Germinal center (tissue), 1 donor: Measurements from ENCODE around the gene SLC38A3.
"Not testable (repeated sequence)": the region's sequence is repeated elsewhere in the genome, so short reads cannot be mapped to it uniquely, and the experiment has no call there.

Source experiments
- DNase-seq: peaks from one replicate; pipeline ENCODE4 v3.0.0; 2012; ENCODE audit warnings: mixed read lengths, low spot score

The SLC38A3 gene

GRCh38 chr3:50231581-50231980 is 26.5 kb downstream of the SLC38A3 start:
- DNase-seq: no peak

DNA sequence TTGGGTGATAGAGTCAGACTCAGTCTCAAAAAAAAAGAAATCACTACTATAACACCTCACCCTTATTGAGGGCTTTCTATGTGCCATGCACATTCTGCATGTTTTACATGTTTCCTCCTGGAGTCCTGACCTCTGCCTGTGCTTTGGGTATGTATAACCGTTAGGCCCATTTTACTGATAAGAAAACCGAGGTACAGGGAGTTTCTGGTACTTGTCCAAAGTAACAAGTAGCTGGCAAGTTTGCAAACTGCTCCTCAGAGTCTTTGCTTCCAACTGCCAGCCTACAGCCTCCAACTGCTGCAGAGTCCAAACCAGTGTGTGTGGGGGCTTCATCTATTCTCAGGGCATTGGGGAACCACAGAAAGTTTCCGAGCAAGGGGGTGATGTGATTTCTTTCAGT is 27.2 kb downstream of the SLC38A3 start:
- DNase-seq: no peak

- no peak for DNase-seq
These were observed 28.1 kb downstream of the SLC38A3 start for GRCh38 chr3:50233176-50233575.

DNA sequence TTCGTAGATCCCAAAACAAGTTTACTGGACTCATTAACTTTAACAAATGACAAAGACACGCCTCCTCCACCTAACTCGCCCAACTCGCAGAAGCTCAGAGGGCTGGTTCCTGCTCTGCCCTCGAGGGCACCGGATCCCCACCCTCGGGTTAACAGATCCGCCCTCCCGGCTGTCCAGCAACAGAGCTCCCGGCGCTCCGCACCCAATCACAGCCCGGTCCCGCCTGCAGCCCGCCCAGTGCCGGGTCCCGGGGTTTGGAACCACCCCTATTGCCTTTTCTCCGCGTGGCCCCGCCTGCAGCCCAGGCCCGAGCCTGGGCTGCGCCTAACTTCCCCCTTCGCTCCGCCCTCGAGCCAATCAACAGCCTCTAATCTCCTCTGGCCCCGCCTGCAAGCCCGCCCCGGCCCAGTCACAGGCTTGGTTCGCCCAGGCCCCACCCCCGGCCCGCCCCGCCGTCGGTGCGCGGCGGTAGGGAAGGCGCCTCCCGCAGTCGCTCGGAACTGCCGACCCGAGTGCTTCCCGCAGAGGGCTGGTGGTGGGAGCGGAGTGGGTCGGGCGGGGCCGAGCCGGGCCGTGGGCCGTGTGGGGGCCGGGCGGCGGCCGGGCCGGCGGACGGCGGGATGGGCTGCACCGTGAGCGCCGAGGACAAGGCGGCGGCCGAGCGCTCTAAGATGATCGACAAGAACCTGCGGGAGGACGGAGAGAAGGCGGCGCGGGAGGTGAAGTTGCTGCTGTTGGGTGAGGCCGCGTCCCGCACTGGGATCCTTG is 30.8 kb downstream of the SLC38A3 start, which contains the start of gene GNAI2:
GNAI2 (plus strand) TSS at position 489 of the 768 bp plus-strand sequence; CDS start at position 621, 132 bp downstream.
- DNase-seq: peak; percentile 99

DNA sequence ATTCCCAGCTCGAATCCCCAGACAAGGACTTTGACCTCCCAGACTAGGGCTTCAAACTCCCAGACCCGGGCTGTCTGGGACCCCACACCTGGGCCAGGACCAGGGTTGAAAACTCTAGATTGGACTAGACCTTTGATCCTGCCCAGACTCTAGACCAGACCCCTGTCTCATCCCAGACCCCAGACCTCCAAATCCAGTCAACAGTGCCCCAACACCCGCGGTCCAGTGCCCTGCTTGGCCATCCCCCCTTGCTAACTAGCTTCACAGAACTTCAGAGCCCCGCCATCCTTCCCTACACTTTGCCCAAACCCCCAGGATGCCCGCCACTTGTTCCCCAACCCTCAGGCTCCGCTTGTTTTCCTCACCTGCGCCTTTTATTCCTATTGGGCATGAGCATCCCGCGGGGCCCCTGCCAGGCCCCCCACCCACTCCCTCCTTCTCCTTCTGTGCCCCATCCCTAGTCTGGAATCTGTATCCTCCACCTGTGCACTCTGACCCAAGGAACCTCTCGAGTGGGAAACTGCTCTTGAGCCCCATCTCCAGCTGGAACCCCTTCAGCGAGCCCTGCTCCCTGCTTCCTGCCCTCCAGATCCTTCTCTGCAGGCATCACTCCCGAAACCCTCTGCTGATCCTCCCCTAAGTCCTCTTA is 31.5 kb downstream of the SLC38A3 start:
- DNase-seq: no peak

GRCh38 chr3:50237133-50237651 is 32.1 kb downstream of the SLC38A3 start:
- peak; percentile 59 for DNase-seq

DNA sequence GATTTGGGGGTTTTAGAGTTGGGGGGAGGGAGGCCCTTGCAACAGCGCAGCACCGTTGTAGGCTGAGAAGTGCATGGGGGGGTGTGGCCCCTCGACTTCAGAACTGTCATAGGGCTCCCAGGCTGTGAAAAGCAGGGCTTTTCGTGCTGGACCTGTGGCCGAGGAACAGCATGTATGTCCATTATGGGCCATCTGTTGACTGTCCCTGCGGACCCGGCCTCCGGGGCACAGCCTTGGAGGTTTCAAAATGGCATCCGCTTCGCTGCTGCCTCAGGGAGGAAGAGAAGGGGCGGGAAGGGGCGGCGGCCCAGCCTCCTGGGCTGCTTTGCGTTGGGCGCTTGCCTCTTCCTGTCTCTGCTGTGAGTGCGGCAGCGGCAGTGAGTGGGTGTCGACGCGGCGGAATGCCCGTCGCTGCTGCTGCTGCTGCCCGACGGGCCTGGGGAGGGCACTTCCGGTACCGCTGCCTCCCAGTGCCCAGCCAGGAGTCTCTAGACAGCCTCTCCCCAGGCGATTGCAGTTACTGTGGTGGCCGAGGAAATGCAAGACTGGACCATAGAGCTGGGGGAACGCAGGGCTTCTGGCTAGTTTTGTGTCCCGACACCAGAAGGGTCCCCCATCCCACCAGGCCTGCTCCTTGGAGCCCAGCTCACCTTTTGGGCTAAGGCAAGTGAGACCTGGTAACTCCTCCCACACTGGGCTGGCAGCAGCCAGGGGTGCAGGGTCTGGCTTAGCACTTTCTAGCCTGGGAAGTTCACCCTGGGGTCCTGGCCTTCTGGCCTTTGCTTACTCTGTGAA is 32.9 kb downstream of the SLC38A3 start:
- peak; percentile 88 for DNase-seq

DNA sequence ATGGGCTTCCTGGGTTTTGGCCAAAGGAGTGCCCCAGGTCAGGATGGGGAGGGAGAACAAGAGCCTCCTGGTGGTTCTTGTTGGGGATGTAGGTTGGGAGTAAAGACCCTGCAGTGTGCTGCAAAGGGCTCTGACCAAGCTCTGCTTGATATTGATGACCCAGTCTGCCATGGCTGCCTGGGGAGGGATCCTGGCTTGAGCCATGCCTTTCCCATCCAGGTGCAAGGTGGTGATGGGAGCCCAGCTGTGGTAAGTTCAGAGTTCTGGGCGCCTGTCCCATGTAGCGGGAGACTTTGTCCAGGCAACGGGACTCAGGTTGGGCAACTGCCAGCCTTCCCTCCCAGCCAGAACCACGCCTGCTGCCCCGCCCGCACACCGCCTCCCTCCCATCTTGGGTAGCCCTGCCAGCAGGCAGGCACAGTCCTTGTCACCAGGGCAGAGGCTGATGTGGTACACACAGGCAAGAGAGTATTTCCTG is 33.5 kb downstream of the SLC38A3 start:
- DNase-seq: no peak

- no peak for DNase-seq
These were observed 34.6 kb downstream of the SLC38A3 start for GRCh38 chr3:50239649-50240048.

- no peak for DNase-seq
These were observed 36.1 kb downstream of the SLC38A3 start for GRCh38 chr3:50241163-50241562.

- DNase-seq: no peak
These were observed 36.8 kb downstream of the SLC38A3 start for GRCh38 chr3:50241713-50242380.

- no peak for DNase-seq
These were observed 37.3 kb downstream of the SLC38A3 start for GRCh38 chr3:50242381-50242770.

DNA sequence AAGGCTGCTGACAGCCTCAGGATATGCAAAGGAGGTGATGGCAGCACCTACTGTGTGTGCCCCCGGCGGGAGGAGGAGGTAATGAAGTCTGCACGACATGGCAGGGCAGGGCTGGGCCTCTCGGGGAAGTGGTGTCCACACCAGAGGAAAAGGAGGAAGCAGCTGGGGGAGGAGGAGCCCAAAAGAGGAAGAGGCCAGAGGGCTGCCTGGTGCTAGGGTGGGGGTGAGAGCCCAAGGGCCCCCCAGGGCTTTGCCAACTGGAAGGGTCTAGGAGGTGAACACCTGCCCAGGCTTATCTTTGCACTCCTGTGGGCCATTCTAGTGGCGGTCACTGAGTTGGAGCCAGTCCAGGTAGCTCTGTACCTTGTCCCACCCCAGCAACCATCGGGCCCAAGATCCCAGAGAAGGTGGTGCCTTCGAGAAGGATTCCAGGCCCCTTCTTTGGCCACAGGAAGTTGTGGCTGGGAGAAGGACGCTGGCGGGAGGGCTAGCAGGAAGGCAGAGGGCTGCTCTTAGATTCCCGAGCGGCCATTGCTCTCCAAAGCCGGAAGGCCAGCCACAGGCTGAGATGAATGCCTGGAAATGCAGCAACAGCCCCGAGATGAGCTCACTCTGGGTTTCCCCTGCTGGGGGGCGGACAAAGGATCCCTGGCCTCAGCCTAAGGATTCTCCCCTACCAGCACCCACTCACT is 37.9 kb downstream of the SLC38A3 start:
- DNase-seq: peak; percentile 79

GRCh38 chr3:50243543-50243895 is 38.4 kb downstream of the SLC38A3 start:
- DNase-seq: no peak

- not testable (repeated sequence) for DNase-seq
These were observed 39.7 kb downstream of the SLC38A3 start for GRCh38 chr3:50244813-50245212.

DNA sequence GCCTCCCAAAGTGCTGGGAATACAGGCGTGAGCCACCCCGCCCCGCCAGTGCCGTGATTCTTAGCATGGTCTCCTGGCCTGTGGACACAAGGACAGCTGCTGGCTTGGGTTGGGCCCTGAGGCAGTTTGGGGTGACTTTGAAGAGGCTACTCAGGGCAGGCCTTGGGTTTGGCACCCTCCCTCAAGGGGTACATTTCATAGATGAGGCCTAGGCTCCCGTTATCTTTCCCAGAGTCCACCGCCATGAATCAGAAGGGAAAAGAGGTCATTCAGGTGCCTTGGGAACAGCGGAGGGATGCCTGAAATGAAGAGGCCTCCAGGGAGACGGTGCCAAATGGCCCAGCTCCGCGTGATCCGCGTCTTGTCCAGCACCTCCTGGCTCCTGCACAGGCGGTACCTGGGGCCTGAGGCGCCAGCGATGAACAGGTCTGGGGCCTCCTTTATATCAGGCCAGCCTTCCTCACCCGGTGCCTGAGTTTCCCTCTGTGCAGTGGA is 40.2 kb downstream of the SLC38A3 start:
- DNase-seq: no peak

- peak; percentile 82 for DNase-seq
These were observed 40.9 kb downstream of the SLC38A3 start for GRCh38 chr3:50245831-50246516.

- DNase-seq: no peak
These were observed 41.5 kb downstream of the SLC38A3 start for GRCh38 chr3:50246517-50246954.

- no peak for DNase-seq
These were observed 43.3 kb downstream of the SLC38A3 start for GRCh38 chr3:50248387-50248786.

DNA sequence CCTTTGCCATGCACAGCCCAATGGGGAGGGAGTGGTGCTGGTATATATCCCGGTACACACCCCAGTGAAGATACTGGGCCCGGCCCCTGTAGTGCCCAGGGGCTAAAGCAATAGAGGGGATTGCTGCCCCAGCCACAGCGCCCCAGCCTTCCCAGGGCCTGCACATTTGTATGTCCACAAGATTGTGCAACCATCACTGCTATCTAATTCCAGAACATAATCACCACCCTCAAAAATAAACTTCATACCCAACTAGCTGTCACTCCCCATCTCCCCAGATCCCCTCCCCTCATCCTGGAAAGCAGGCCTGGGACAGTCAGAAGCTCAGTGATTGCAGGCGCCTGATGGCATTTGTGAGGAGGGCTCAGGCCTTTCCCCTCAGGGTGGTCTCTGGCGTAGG is 44.4 kb downstream of the SLC38A3 start:
- no peak for DNase-seq
